Stomach (tissue), 9 donors: ENCODE measurements around the gene CLCA4. TPM values are rescaled to one million over a fixed set of nuclear protein-coding genes. Genes with fewer than 3 reads are reported as not detected.

Experiments
- DNase-seq, 2 donors: peaks; one replicate each; pipeline versions ENCODE4 v3.0.0 to v3.0.0-alpha.2; 2013 to 2019
- H3K27ac ChIP-seq, 5 donors: fragments of 200-600 bp in 4 of 5; sonication (generic) in 4 of 5; one replicate each; pipeline ENCODE4 v1.5.1; 2013 to 2019; ENCODE audit warnings: mild to moderate bottlenecking in 1 of 5, moderate library complexity in 1 of 5
- H3K27me3 ChIP-seq, 3 donors: fragments of 200-600 bp; sonication (generic); one replicate each; pipeline ENCODE4 v1.5.1; 2017 to 2019; ENCODE audit warnings: mixed run types in 1 of 3
- H3K36me3 ChIP-seq, 4 donors: fragments of 200-600 bp; sonication (generic); 1 replicate in 3 of 4; 2 replicates in 1 of 4; pipeline ENCODE4 v1.5.1; 2016 to 2019
- H3K4me1 ChIP-seq, 4 donors: fragments of 200-600 bp; sonication (generic); one replicate each; pipeline ENCODE4 v1.5.1; 2016 to 2019
- H3K4me3 ChIP-seq, 4 donors: fragments of 200-600 bp; sonication (generic) in 3 of 4; one replicate each; pipeline ENCODE4 v1.5.1; 2016 to 2019; ENCODE audit warnings: mild to moderate bottlenecking in 1 of 4
- H3K9me3 ChIP-seq, 4 donors: fragments of 200-600 bp; sonication (generic); one replicate each; pipeline ENCODE4 v1.5.1; 2016 to 2019
- CTCF ChIP-seq, 7 experiments: fragments of 450-650 bp in 4 of 7; fragments of 200-600 bp in 3 of 7; sonication (generic) in 3 of 7; IDR thresholded peaks; one replicate each; pipeline ENCODE4 v1.5.1; 2016 to 2019; ENCODE audit warnings: antibody characterized with exemption in 7 of 7, control low read depth in 2 of 7, mild to moderate bottlenecking in 1 of 7
- EP300 ChIP-seq: sonication (generic); formaldehyde crosslinking; IDR thresholded peaks from one replicate; pipeline ENCODE4 v1.6.1; 2017; ENCODE audit warnings: antibody characterized with exemption
- POLR2A ChIP-seq, 4 donors: fragments of 450-650 bp; IDR thresholded peaks; one replicate each; pipeline ENCODE4 v1.6.1; 2016; ENCODE audit warnings: antibody characterized with exemption in 4 of 4, control low read depth in 2 of 4, mild to moderate bottlenecking in 1 of 4, moderate library complexity in 1 of 4
- POLR2AphosphoS5 ChIP-seq, 3 donors: sonication (generic); formaldehyde crosslinking; IDR thresholded peaks; one replicate each; pipeline ENCODE4 v1.6.1; 2016; ENCODE audit warnings: antibody characterized with exemption in 3 of 3
- WGBS, 5 donors: extraction: QIAGEN DNeasy Blood & Tissue Kit in 3 of 5; methylation state at CpG; one replicate each; pipeline versions ENCODE4 v1.1.5 to v1.1.7; 2013 to 2018; 5-methylcytosine and 5-hydroxymethylcytosine counted together
- intact Hi-C: fragments of 100-400 bp; cut with DNase I; formaldehyde crosslinking; loops from one replicate; pipeline ENCODE4 v1.15.1; 2023; ENCODE audit warnings: low total_unique reads
- polyA plus RNA-seq, 3 donors: library from polyadenylated mRNA; stranded (reverse); fragments of 200-250 nt; gene quantifications; one replicate each; pipeline ENCODE4 v1.2.3, GENCODE V29; 2013
- total RNA-seq, 5 donors: library from RNA; depleted of rRNA; stranded (reverse); fragments of >200 nt; gene quantifications; one replicate each; pipeline versions ENCODE4 v1.1.0 to v1.2.3, GENCODE V29; 2014 to 2016
- donor health status: healthy with polysubstance abuse.
- donor health status: Bipolar disorder and iron deficiency.
- donor health status: healthy.

CLCA4 gene
- total and polyA plus RNA-seq, 8 donors: 0.46 to 142 (median 1.1) TPM; not detected in 5

GRCh38 chr1:86520789-86521521, 25.9 kb upstream of the CLCA4 start:
- peaks cover 0 to 4% (median 0%) of the 10 kb centered on the region in 4 donors for H3K4me1 ChIP-seq
- H3K9me3 ChIP-seq: peaks cover 0 to 12% (median 3%) of the 10 kb centered on the region in 4 donors
- H3K4me3 ChIP-seq: no peak overlapping the region
- no peak for TF ChIP-seq EP300
- no peak for TF ChIP-seq POLR2A (IDR thresholded peaks at IDR 0.05)
- no peak for TF ChIP-seq POLR2AphosphoS5 (IDR thresholded peaks at IDR 0.05)
- no peak for TF ChIP-seq CTCF (IDR thresholded peaks at IDR 0.05)
- H3K27ac ChIP-seq: no peak overlapping the region
- DNase-seq: no peak
- intact Hi-C loops: no loop called here
- 75 to 87% (median 81%) methylated on average over 4 of the region's 4 CpGs for WGBS, 5 donors
- H3K36me3 ChIP-seq: no peaks in the 10 kb centered on the region
- no peaks in the 10 kb centered on the region for H3K27me3 ChIP-seq

- WGBS, 5 donors: 69 to 80% (median 74%) methylated on average over 2 of the region's 2 CpGs
- intact Hi-C loops: no loop called here
- H3K27me3 ChIP-seq: no peaks in the 10 kb centered on the region
- DNase-seq: no peak
- no peak for TF ChIP-seq POLR2AphosphoS5 (IDR thresholded peaks at IDR 0.05)
- TF ChIP-seq EP300: no peak
- TF ChIP-seq POLR2A (IDR thresholded peaks at IDR 0.05): no peak
- no peak for TF ChIP-seq CTCF (IDR thresholded peaks at IDR 0.05)
- no peaks in the 10 kb centered on the region for H3K36me3 ChIP-seq
- peaks cover 0 to 4% (median 0%) of the 10 kb centered on the region in 4 donors for H3K4me1 ChIP-seq
- H3K9me3 ChIP-seq: peaks cover 0 to 12% (median 3%) of the 10 kb centered on the region in 4 donors
- H3K27ac ChIP-seq: no peak overlapping the region
- no peak overlapping the region for H3K4me3 ChIP-seq
These were observed 25.4 kb upstream of the CLCA4 start for GRCh38 chr1:86521522-86521891.

- DNase-seq: no peak
- WGBS, 5 donors: 64 to 77% (median 67%) methylated on average over 3 of the region's 3 CpGs
- Histone ChIP-seq H3K36me3 (no peaks in the 10 kb centered on the region), H3K9me3 (peaks cover 0 to 12% (median 3%) of the 10 kb centered on the region in 4 donors), H3K27me3 (no peaks in the 10 kb centered on the region), H3K4me1 (peaks cover 0 to 4% (median 0%) of the 10 kb centered on the region in 4 donors), H3K27ac (no peak overlapping the region), H3K4me3 (no peak overlapping the region)
- no peak for TF ChIP-seq POLR2A (IDR thresholded peaks at IDR 0.05)
- TF ChIP-seq CTCF (IDR thresholded peaks at IDR 0.05): no peak
- TF ChIP-seq EP300: no peak
- TF ChIP-seq POLR2AphosphoS5 (IDR thresholded peaks at IDR 0.05): no peak
- intact Hi-C loops: no loop called here
These were observed 24.6 kb upstream of the CLCA4 start for GRCh38 chr1:86522240-86522639.

GRCh38 chr1:86523670-86524354, 23.1 kb upstream of the CLCA4 start:
- H3K36me3 ChIP-seq: no peaks in the 10 kb centered on the region
- TF ChIP-seq EP300 (no peak), CTCF (IDR thresholded peaks at IDR 0.05) (no peak), POLR2AphosphoS5 (IDR thresholded peaks at IDR 0.05) (no peak), POLR2A (IDR thresholded peaks at IDR 0.05) (no peak)
- H3K27me3 ChIP-seq: no peaks in the 10 kb centered on the region
- H3K4me1 ChIP-seq: no peaks in the 10 kb centered on the region
- H3K9me3 ChIP-seq: peaks cover 0 to 12% (median 3%) of the 10 kb centered on the region in 4 donors
- DNase-seq: no peak
- intact Hi-C loops: no loop called here
- H3K4me3 ChIP-seq: no peak overlapping the region
- WGBS, 5 donors: 94 to 98% (median 96%) methylated on average over 24 to 32 of the region's 32 CpGs
- no peak overlapping the region for H3K27ac ChIP-seq
